Keratinocyte (primary cell): Measurements from ENCODE around the gene MKRN3. TPM values are rescaled to one million over a fixed set of nuclear protein-coding genes. Genes with fewer than 3 reads are reported as not detected.

Experiments used
- DNase-seq: peaks from one replicate; pipeline ENCODE4 v3.0.0-alpha.2; 2011; ENCODE audit warnings: low read depth, missing footprints, low spot score
- FAIRE-seq: peaks from 2 replicates; lab custom pipeline; 2011; peaks lifted over from hg19 to GRCh38; lab: Jason Lieb, UNC
- H2AFZ ChIP-seq: 2 replicates; pipeline ENCODE4 v1.6.0; 2012; ENCODE audit warnings: low read length, control low read depth, inconsistent platforms; ENCODE audit not compliant: control insufficient read depth
- H3K27ac ChIP-seq: 2 replicates; pipeline ENCODE4 v1.5.1; 2011; ENCODE audit warnings: low read length; ENCODE audit not compliant: control insufficient read depth, insufficient read depth
- H3K27me3 ChIP-seq: 3 replicates; pipeline ENCODE4 v1.6.0; 2011; ENCODE audit warnings: low read length; ENCODE audit not compliant: control insufficient read depth, insufficient read depth; ENCODE audit errors: extremely low read depth
- H3K36me3 ChIP-seq, 2 experiments: 2 replicates in 1 of 2; 3 replicates in 1 of 2; pipeline ENCODE4 v1.5.1; 2011; ENCODE audit warnings: low read length in 2 of 2, mild to moderate bottlenecking in 1 of 2; ENCODE audit not compliant: control insufficient read depth in 2 of 2, insufficient read depth in 2 of 2; ENCODE audit errors: extremely low read depth in 1 of 2
- H3K4me1 ChIP-seq: 3 replicates; pipeline ENCODE4 v1.5.1; 2011; ENCODE audit warnings: low read length; ENCODE audit not compliant: control insufficient read depth, insufficient read depth; ENCODE audit errors: extremely low read depth
- H3K4me2 ChIP-seq: 3 replicates; pipeline ENCODE4 v1.6.0; 2011; ENCODE audit warnings: low read depth, low read length; ENCODE audit not compliant: control insufficient read depth, insufficient read depth; ENCODE audit errors: extremely low read depth
- H3K4me3 ChIP-seq, 3 experiments: fragments of 200-600 bp in 1 of 3; sonication (generic) in 1 of 3; 2 replicates in 2 of 3; 3 replicates in 1 of 3; pipeline ENCODE4 v1.5.1; 2011 to 2016; ENCODE audit warnings: low read length in 3 of 3, mild to moderate bottlenecking in 3 of 3, control low read depth in 2 of 3, inconsistent platforms in 1 of 3, low read depth in 1 of 3, mixed read lengths in 1 of 3, mixed run types in 1 of 3, moderate library complexity in 1 of 3; ENCODE audit not compliant: control insufficient read depth in 2 of 3, insufficient read depth in 2 of 3; ENCODE audit errors: extremely low read depth in 1 of 3
- H3K79me2 ChIP-seq: 2 replicates; pipeline ENCODE4 v1.6.0; 2012; ENCODE audit warnings: low read length; ENCODE audit not compliant: control insufficient read depth, insufficient read depth
- H3K9ac ChIP-seq: 3 replicates; pipeline ENCODE4 v1.6.0; 2011; ENCODE audit warnings: low read length; ENCODE audit not compliant: control insufficient read depth, insufficient read depth; ENCODE audit errors: extremely low read depth
- H3K9me1 ChIP-seq: 3 replicates; pipeline ENCODE4 v1.6.0; 2011; ENCODE audit warnings: low read length; ENCODE audit not compliant: control insufficient read depth, insufficient read depth; ENCODE audit errors: extremely low read depth
- H3K9me3 ChIP-seq: 2 replicates; pipeline ENCODE4 v1.5.1; 2012; ENCODE audit warnings: low read depth, low read length; ENCODE audit not compliant: control insufficient read depth
- H4K20me1 ChIP-seq: 3 replicates; pipeline ENCODE4 v1.6.0; 2011; ENCODE audit warnings: low read length; ENCODE audit not compliant: control insufficient read depth, insufficient read depth; ENCODE audit errors: extremely low read depth
- EZH2 ChIP-seq: IDR thresholded peaks from one replicate; pipeline ENCODE4 v1.6.1; 2012; ENCODE audit warnings: inconsistent platforms, mild to moderate bottlenecking, low read length, moderate library complexity
- dilution Hi-C: fragments of 300-500 bp; cut with MboI; formaldehyde crosslinking; loops from one replicate; pipeline ENCODE4 v1.7.0; 2020; ENCODE audit warnings: low sequenced_read_pairs; ENCODE audit not compliant: extremely low pct_ligation_motif_present
- polyA plus RNA-seq, 5 experiments: library from polyadenylated mRNA; depleted of rRNA in 3 of 5; stranded (reverse) in 3 of 5; stranded (forward) in 1 of 5; unstranded in 1 of 5; fragments of >200 nt; gene quantifications; 1 replicate in 1 of 5; 2 replicates in 3 of 5; 3 replicates in 1 of 5; pipeline versions ENCODE4 v1.2.1 to v1.2.3, GENCODE V29; 2011 to 2012; ENCODE audit warnings: missing spikeins in 2 of 5, low read depth in 1 of 5, low replicate concordance in 1 of 5
- TF ChIP-seq, protein P1 (sequence below), 3 experiments: IDR thresholded peaks in 1 of 3; conservative IDR thresholded peaks in 1 of 3; optimal IDR thresholded peaks in 1 of 3; 2 replicates in 2 of 3; 3 replicates in 1 of 3; pipeline versions ENCODE3 to v1.5.1; 2011; ENCODE audit warnings: low read length in 3 of 3, mild to moderate bottlenecking in 3 of 3, moderate library complexity in 2 of 3, control low read depth in 1 of 3, inconsistent platforms in 1 of 3; ENCODE audit not compliant: insufficient read depth in 2 of 3; ENCODE audit errors: extremely low read depth in 1 of 3

MKRN3 gene
- polyA plus RNA-seq, 1 donor (not counting 4 experiments of a cell fraction or from before 2014, with no cell fraction given), result not detected

DNA sequence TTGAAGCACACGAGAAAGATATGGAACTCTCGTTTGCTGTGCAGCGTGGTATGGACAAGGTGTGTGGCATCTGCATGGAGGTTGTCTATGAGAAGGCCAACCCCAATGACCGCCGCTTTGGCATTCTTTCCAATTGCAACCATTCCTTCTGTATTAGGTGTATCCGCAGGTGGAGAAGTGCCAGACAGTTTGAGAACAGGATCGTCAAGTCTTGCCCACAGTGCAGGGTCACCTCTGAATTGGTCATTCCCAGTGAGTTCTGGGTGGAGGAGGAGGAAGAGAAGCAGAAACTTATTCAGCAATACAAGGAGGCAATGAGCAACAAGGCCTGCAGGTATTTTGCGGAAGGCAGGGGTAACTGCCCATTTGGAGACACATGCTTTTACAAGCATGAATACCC is 1.2 kb downstream of the MKRN3 start:
- no peaks in the 10 kb centered on the region for H3K27me3 ChIP-seq
- H3K9me3 ChIP-seq, result no peaks in the 10 kb centered on the region
- H3K79me2 ChIP-seq, result no peaks in the 10 kb centered on the region
- no peak overlapping the region for H2AFZ ChIP-seq
- dilution Hi-C loops, result no loop called here
- no peak for FAIRE-seq
- DNase-seq, result no peak
- TF ChIP-seq, protein P1, sequence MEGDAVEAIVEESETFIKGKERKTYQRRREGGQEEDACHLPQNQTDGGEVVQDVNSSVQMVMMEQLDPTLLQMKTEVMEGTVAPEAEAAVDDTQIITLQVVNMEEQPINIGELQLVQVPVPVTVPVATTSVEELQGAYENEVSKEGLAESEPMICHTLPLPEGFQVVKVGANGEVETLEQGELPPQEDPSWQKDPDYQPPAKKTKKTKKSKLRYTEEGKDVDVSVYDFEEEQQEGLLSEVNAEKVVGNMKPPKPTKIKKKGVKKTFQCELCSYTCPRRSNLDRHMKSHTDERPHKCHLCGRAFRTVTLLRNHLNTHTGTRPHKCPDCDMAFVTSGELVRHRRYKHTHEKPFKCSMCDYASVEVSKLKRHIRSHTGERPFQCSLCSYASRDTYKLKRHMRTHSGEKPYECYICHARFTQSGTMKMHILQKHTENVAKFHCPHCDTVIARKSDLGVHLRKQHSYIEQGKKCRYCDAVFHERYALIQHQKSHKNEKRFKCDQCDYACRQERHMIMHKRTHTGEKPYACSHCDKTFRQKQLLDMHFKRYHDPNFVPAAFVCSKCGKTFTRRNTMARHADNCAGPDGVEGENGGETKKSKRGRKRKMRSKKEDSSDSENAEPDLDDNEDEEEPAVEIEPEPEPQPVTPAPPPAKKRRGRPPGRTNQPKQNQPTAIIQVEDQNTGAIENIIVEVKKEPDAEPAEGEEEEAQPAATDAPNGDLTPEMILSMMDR (optimal IDR thresholded peaks at IDR 0.05 in 1 of 3, IDR thresholded peaks at IDR 0.05 in 1 of 3, conservative IDR thresholded peaks at IDR 0.05 in 1 of 3; ENCODE audit: extremely low read depth in 1 of 3, insufficient read depth in 2 of 3, low read length in 3 of 3), result no peak
- no peak for TF ChIP-seq EZH2
- H3K36me3 ChIP-seq, result no peaks in the 10 kb centered on the region
- H3K4me1 ChIP-seq, result no peaks in the 10 kb centered on the region
- H3K27ac ChIP-seq, result no peak overlapping the region
- no peak overlapping the region for H3K9ac ChIP-seq
- H3K9me1 ChIP-seq, result no peaks in the 10 kb centered on the region
- no peaks in the 10 kb centered on the region for H4K20me1 ChIP-seq
- no peak overlapping the region for H3K4me3 ChIP-seq
- no peak overlapping the region for H3K4me2 ChIP-seq

DNA sequence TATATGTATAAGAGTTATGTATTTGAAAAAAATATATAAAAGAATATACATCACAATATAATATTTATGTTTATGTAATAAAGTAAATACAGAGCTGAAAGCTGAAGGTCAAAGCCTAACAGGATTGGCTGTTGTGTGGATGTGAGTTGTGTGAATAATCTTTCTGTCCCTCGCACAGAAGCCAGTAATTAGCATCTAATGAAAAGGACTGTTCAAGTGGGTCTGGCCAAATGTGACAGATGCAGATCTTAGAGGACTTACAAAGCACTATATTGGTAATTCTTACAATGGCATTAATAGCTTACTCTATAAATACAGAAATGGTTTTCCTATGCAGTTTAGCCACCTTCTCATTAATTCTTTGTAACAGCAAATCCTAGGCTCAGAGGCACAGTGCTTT is 2.4 kb downstream of the MKRN3 start:
- Histone ChIP-seq H3K36me3 (no peaks in the 10 kb centered on the region), H3K4me1 (no peaks in the 10 kb centered on the region), H3K4me3 (no peak overlapping the region), H2AFZ (no peak overlapping the region), H3K9me1 (no peaks in the 10 kb centered on the region), H3K4me2 (no peak overlapping the region), H4K20me1 (no peaks in the 10 kb centered on the region), H3K9ac (no peak overlapping the region), H3K9me3 (no peaks in the 10 kb centered on the region), H3K27ac (no peak overlapping the region), H3K27me3 (no peaks in the 10 kb centered on the region), H3K79me2 (no peaks in the 10 kb centered on the region)
- FAIRE-seq, result no peak
- TF ChIP-seq, protein P1 (optimal IDR thresholded peaks at IDR 0.05 in 1 of 3, IDR thresholded peaks at IDR 0.05 in 1 of 3, conservative IDR thresholded peaks at IDR 0.05 in 1 of 3; ENCODE audit: extremely low read depth in 1 of 3, insufficient read depth in 2 of 3, low read length in 3 of 3), result no peak
- TF ChIP-seq EZH2, result no peak
- dilution Hi-C loops, result no loop called here
- no peak for DNase-seq
